DND-41 (cell line): ENCODE data around the gene PCBP1.

Source experiments
- CTCF ChIP-seq: IDR thresholded peaks from 2 replicates; pipeline ENCODE4 v1.5.1; 2012; ENCODE audit warnings: borderline replicate concordance, low read length, moderate library complexity, mild to moderate bottlenecking; ENCODE audit not compliant: poor library complexity, severe bottlenecking; ENCODE audit errors: extremely low read depth
- EZH2 ChIP-seq: IDR thresholded peaks from 3 replicates; pipeline ENCODE4 v1.6.1; 2012; ENCODE audit warnings: borderline replicate concordance, low read depth, mild to moderate bottlenecking, moderate library complexity, low read length, inconsistent platforms; ENCODE audit not compliant: severe bottlenecking

- TF ChIP-seq EZH2 = no peak
- peak; percentile 94 for TF ChIP-seq CTCF
Observed at GRCh38 chr2:70070542-70071268, 16.6 kb upstream of the PCBP1 start.
